A673 (cell line): ENCODE results near the gene MYH10. TPM values are rescaled to one million over a fixed set of nuclear protein-coding genes. Genes with fewer than 3 reads are reported as not detected.

Experiments used
- BruUV-seq: library from RNA; stranded (reverse); fragments of 400-500 nt; replicated peaks from 2 replicates; lab custom pipeline; 2021; lab: Mats Ljungman, UMichigan
- CTCF ChIA-PET: fragments of 300-600 bp; sonication (Branson Sonifier 250); formaldehyde crosslinking; loops from one replicate; lab custom pipeline; 2022; ENCODE audit warnings: antibody characterized with exemption; lab: Charles Lee
- POLR2A ChIA-PET: fragments of 300-600 bp; sonication (Branson Sonifier 250); formaldehyde crosslinking; loops from one replicate; lab custom pipeline; 2022; ENCODE audit warnings: antibody characterized with exemption; ENCODE audit not compliant: low non-redundant PET; lab: Charles Lee
- DNase-seq: peaks from one replicate; pipeline ENCODE4 v3.0.0-alpha.2; 2015; ENCODE audit warnings: low spot score
- H3K27ac ChIP-seq: fragments of 200-600 bp; sonication (generic); 2 replicates; pipeline ENCODE4 v1.5.1; 2016; ENCODE audit warnings: mixed run types, low read depth, mild to moderate bottlenecking, mixed read lengths, antibody characterized with exemption, low read length; ENCODE audit not compliant: poor library complexity, severe bottlenecking
- H3K27me3 ChIP-seq: fragments of 200-600 bp; sonication (generic); replicated peaks from 2 replicates; pipeline ENCODE4 v1.6.1; 2017; ENCODE audit warnings: mixed run types, low read depth, mild to moderate bottlenecking, mixed read lengths, antibody characterized with exemption, low read length; ENCODE audit not compliant: insufficient read depth, poor library complexity
- H3K36me3 ChIP-seq: fragments of 200-600 bp; sonication (generic); 2 replicates; pipeline ENCODE4 v1.6.1; 2016; ENCODE audit warnings: mixed run types, mild to moderate bottlenecking, mixed read lengths, antibody characterized with exemption, low read length; ENCODE audit not compliant: insufficient read depth, poor library complexity, severe bottlenecking
- H3K4me1 ChIP-seq: fragments of 200-600 bp; sonication (generic); 2 replicates; pipeline ENCODE4 v1.6.1; 2017; ENCODE audit warnings: mixed run types, mild to moderate bottlenecking, mixed read lengths, antibody characterized with exemption, low read length; ENCODE audit not compliant: insufficient read depth, poor library complexity, severe bottlenecking
- H3K4me3 ChIP-seq: fragments of 200-600 bp; sonication (generic); 2 replicates; pipeline ENCODE4 v1.5.1; 2016; ENCODE audit warnings: low read depth, mixed run types, mild to moderate bottlenecking, mixed read lengths, low read length; ENCODE audit not compliant: poor library complexity, severe bottlenecking
- H3K9me3 ChIP-seq: fragments of 200-600 bp; sonication (generic); 2 replicates; pipeline ENCODE4 v1.6.1; 2016; ENCODE audit warnings: mixed run types, low read depth, mild to moderate bottlenecking, mixed read lengths, antibody characterized with exemption, low read length; ENCODE audit not compliant: poor library complexity, severe bottlenecking
- EZH2 ChIP-seq: fragments of 200-600 bp; sonication (generic); IDR thresholded peaks from 2 replicates; pipeline ENCODE4 v1.6.1; 2017; ENCODE audit warnings: borderline replicate concordance, low read depth, mild to moderate bottlenecking, mixed read lengths, antibody characterized with exemption, low read length; ENCODE audit not compliant: poor library complexity, severe bottlenecking
- intact Hi-C: fragments of 100-400 bp; cut with micrococcal nuclease; formaldehyde crosslinking; loops from one replicate; pipeline ENCODE4 v1.10.0; 2022; ENCODE audit not compliant: unreplicated experiment
- total RNA-seq: library from RNA; stranded (reverse); gene quantifications from 2 replicates; pipeline ENCODE4 v1.2.3, GENCODE V29; 2021
- TF ChIP-seq, protein P1 (sequence below): fragments of 300-800, 200-600 bp; sonication (generic); conservative IDR thresholded peaks from 2 replicates; pipeline ENCODE4 v1.5.1; 2017; ENCODE audit warnings: low read depth, mild to moderate bottlenecking, antibody characterized with exemption, low read length, moderate library complexity, mixed read lengths

Gene MYH10
- total RNA-seq, 1 experiment from 2014 or later, result 129 TPM

GRCh38 chr17:8502126-8502525 lies 128.4 kb downstream of the MYH10 start:
- peaks cover 56% of the 10 kb centered on the region for H3K36me3 ChIP-seq
- intact Hi-C loops, result no loop called here
- ChIA-PET CTCF (no interaction called here), POLR2A (no interaction called here)
- H3K4me3 ChIP-seq, result no peak overlapping the region
- no TSS peak for BruUV-seq
- no peaks in the 10 kb centered on the region for H3K4me1 ChIP-seq
- H3K27me3 ChIP-seq, result no peaks in the 10 kb centered on the region
- no peaks in the 10 kb centered on the region for H3K9me3 ChIP-seq
- TF ChIP-seq, protein P1, sequence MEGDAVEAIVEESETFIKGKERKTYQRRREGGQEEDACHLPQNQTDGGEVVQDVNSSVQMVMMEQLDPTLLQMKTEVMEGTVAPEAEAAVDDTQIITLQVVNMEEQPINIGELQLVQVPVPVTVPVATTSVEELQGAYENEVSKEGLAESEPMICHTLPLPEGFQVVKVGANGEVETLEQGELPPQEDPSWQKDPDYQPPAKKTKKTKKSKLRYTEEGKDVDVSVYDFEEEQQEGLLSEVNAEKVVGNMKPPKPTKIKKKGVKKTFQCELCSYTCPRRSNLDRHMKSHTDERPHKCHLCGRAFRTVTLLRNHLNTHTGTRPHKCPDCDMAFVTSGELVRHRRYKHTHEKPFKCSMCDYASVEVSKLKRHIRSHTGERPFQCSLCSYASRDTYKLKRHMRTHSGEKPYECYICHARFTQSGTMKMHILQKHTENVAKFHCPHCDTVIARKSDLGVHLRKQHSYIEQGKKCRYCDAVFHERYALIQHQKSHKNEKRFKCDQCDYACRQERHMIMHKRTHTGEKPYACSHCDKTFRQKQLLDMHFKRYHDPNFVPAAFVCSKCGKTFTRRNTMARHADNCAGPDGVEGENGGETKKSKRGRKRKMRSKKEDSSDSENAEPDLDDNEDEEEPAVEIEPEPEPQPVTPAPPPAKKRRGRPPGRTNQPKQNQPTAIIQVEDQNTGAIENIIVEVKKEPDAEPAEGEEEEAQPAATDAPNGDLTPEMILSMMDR, result no peak
- no peak for TF ChIP-seq EZH2
- no peak for DNase-seq
- no peak overlapping the region for H3K27ac ChIP-seq

- POLR2A ChIA-PET, result no interaction called here
- BruUV-seq, result no TSS peak
- Histone ChIP-seq H3K27ac (no peak overlapping the region), H3K4me3 (no peak overlapping the region), H3K4me1 (no peaks in the 10 kb centered on the region), H3K9me3 (no peaks in the 10 kb centered on the region), H3K36me3 (peaks cover 58% of the 10 kb centered on the region), H3K27me3 (no peaks in the 10 kb centered on the region)
- intact Hi-C loops, result no loop called here
- CTCF ChIA-PET, result interaction anchor here (0.7 kb wide), 1 partner anchor 23 kb away, joined by 3 read pairs; no protein-coding TSS in a partner anchor
- TF ChIP-seq EZH2, result no peak
- TF ChIP-seq, protein P1, result no peak
- DNase-seq, result no peak
These were observed 129.9 kb downstream of the MYH10 start for GRCh38 chr17:8500609-8501008.

GRCh38 chr17:8499614-8500013 lies 130.9 kb downstream of the MYH10 start:
- TF ChIP-seq, protein P1, result no peak
- no peak for TF ChIP-seq EZH2
- no TSS peak for BruUV-seq
- CTCF ChIA-PET, result no interaction called here
- Histone ChIP-seq H3K27ac (no peak overlapping the region), H3K36me3 (peaks cover 59% of the 10 kb centered on the region), H3K9me3 (no peaks in the 10 kb centered on the region), H3K4me1 (no peaks in the 10 kb centered on the region), H3K27me3 (no peaks in the 10 kb centered on the region), H3K4me3 (no peak overlapping the region)
- POLR2A ChIA-PET, result no interaction called here
- no peak for DNase-seq
- intact Hi-C loops, result no loop called here
